Endothelial cell (in vitro differentiated cells): ENCODE results near the gene TOR1AIP1. TPM values are rescaled to one million over a fixed set of nuclear protein-coding genes. Genes with fewer than 3 reads are reported as not detected.

Source experiments
- DNase-seq: peaks from one replicate; pipeline ENCODE4 v3.0.0; 2021; ENCODE audit warnings: low spot score
- H3K27ac Mint-ChIP-seq: one replicate; pipeline ENCODE4 v1.8.0; 2021; ENCODE audit warnings: mixed read lengths, inconsistent platforms; ENCODE audit not compliant: unreplicated experiment
- H3K27me3 Mint-ChIP-seq: one replicate; pipeline ENCODE4 v1.8.0; 2021; ENCODE audit warnings: mild to moderate bottlenecking, moderate library complexity, mixed read lengths, inconsistent platforms; ENCODE audit not compliant: unreplicated experiment
- H3K36me3 Mint-ChIP-seq: one replicate; pipeline ENCODE4 v1.8.0; 2021; ENCODE audit warnings: mild to moderate bottlenecking, low read depth, mixed read lengths, inconsistent platforms; ENCODE audit not compliant: unreplicated experiment
- H3K4me1 Mint-ChIP-seq: one replicate; pipeline ENCODE4 v1.8.0; 2021; ENCODE audit warnings: mild to moderate bottlenecking, mixed read lengths, inconsistent platforms; ENCODE audit not compliant: unreplicated experiment
- H3K4me3 Mint-ChIP-seq: one replicate; pipeline ENCODE4 v1.8.0; 2021; ENCODE audit warnings: mild to moderate bottlenecking, mixed read lengths, inconsistent platforms; ENCODE audit not compliant: unreplicated experiment
- H3K9me3 Mint-ChIP-seq: one replicate; pipeline ENCODE4 v1.8.0; 2021; ENCODE audit warnings: mixed read lengths, inconsistent platforms; ENCODE audit not compliant: unreplicated experiment
- total RNA-seq: library from RNA; stranded (reverse); fragmentation: NEBNext Ultra II Directional; extraction: Animal tissue kit (Norgen Biotek cat#: 25700); gene quantifications from one replicate; pipeline ENCODE4 v1.2.1, GENCODE V29; 2021; ENCODE audit not compliant: unreplicated experiment
- TF ChIP-seq, protein P1 (sequence below): fragments of 200-600 bp; sonication (generic); IDR thresholded peaks from one replicate; pipeline ENCODE4 v1.5.0; 2021; ENCODE audit warnings: antibody characterized with exemption; ENCODE audit not compliant: unreplicated experiment

The TOR1AIP1 gene
- total RNA-seq, 1 donor from 2014 or later: 31.0 TPM

DNA sequence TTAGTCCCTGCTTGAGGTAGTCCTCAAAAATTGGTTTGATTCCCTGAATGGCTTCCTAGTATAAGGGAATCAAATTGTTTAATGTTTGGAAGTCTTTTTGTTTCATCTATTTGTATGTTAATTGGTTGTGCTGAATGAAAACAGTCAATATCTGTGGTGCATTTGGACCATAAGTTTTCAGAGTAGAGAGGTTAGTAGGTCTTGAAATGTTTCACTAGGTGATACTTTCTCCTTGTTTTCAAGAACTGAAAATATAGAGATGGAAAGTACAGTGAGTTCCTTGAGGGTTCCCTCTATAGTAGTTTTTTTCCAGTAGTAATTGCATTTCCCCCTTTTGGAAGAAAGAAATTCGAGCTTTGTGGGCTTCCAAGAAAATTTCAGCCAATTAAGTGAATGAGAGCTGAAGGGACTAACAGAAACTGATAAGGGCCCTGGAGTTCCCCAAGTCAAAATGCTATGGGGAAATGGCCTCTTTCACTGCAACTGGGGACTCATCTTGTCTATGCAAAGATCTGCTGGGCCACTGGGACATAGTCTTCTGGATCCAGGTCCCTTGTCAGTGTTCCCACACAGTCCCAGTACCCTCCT is 53.9 kb downstream of the TOR1AIP1 start:
- Mint-ChIP-seq H3K4me1 (no peaks in the 10 kb centered on the region), H3K36me3 (no peaks in the 10 kb centered on the region), H3K4me3 (no peak overlapping the region), H3K9me3 (no peaks in the 10 kb centered on the region), H3K27ac (no peak overlapping the region), H3K27me3 (no peaks in the 10 kb centered on the region)
- TF ChIP-seq, protein P1, sequence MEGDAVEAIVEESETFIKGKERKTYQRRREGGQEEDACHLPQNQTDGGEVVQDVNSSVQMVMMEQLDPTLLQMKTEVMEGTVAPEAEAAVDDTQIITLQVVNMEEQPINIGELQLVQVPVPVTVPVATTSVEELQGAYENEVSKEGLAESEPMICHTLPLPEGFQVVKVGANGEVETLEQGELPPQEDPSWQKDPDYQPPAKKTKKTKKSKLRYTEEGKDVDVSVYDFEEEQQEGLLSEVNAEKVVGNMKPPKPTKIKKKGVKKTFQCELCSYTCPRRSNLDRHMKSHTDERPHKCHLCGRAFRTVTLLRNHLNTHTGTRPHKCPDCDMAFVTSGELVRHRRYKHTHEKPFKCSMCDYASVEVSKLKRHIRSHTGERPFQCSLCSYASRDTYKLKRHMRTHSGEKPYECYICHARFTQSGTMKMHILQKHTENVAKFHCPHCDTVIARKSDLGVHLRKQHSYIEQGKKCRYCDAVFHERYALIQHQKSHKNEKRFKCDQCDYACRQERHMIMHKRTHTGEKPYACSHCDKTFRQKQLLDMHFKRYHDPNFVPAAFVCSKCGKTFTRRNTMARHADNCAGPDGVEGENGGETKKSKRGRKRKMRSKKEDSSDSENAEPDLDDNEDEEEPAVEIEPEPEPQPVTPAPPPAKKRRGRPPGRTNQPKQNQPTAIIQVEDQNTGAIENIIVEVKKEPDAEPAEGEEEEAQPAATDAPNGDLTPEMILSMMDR: no peak
- DNase-seq: no peak

DNA sequence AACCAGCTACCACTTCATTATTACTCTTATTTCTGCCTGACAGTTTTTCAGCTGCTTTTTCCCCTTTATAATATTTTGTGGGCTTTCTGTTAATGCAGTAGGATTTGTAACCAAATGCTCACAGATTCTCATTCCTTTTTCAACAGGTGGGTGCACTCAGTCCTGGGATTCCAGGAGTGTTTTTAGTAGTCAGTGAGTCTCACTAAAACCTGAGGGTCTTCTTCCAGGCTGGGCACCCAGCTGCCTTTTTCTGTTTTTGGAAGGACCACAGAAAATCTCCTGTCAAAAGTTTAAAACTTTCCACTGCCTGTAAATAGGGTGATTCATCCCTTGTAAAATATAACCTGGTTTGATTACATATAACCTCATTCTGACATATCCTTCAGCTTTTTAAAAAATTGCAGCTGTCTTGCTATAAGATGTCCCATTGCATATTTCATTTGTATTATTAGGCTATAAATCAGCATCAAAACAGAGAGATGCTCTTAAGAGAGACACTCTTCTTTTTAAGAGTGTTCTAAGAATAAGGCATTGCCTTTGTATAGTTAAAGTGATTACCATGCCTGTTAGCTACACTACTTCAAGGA is 55.7 kb downstream of the TOR1AIP1 start:
- Mint-ChIP-seq H3K27me3 (no peaks in the 10 kb centered on the region), H3K4me1 (no peaks in the 10 kb centered on the region), H3K9me3 (no peaks in the 10 kb centered on the region), H3K4me3 (no peak overlapping the region), H3K27ac (no peak overlapping the region), H3K36me3 (no peaks in the 10 kb centered on the region)
- TF ChIP-seq, protein P1: no peak
- no peak for DNase-seq

DNA sequence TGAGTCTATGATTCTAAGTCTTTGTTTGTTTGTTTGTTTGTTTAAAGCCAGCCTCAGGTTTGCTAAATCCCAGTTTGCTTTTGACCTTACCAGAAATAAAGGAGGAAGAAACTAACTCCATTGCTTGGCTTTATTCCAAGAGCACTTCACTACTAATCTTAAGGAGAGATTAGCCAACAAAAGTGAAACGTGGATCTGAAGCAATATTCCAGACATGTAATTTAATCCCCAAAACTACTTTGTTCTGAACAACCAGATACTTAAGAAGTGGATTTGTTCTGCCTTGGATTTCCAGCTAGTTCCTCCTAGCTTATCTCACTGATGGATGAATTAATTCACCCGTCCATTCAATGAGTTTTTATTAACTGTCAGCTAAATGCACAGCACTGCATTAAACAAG is 56.7 kb downstream of the TOR1AIP1 start:
- Mint-ChIP-seq H3K4me3 (no peak overlapping the region), H3K27ac (no peak overlapping the region), H3K36me3 (no peaks in the 10 kb centered on the region), H3K4me1 (no peaks in the 10 kb centered on the region), H3K27me3 (no peaks in the 10 kb centered on the region), H3K9me3 (no peaks in the 10 kb centered on the region)
- TF ChIP-seq, protein P1: no peak
- no peak for DNase-seq

DNA sequence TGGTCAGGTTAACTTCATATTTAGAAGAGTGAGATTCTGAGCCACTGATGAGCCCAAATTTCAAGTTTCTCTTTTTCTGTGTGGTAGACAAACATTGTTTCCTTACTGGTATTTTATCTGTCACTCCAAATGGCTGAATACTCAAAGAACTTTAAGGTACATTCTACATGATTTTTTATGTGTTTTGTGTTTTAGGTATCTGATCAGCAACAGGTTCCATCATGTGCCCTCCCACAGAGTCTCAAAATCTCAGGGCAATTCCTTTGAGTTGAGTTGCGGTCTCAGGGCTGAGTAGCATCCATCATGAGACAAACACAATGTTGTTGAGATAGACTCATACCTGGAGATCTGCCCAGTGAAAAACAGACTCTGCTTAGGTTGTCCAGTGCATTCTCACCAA is 57.9 kb downstream of the TOR1AIP1 start:
- H3K27ac Mint-ChIP-seq: no peak overlapping the region
- DNase-seq: no peak
- H3K9me3 Mint-ChIP-seq: no peaks in the 10 kb centered on the region
- no peaks in the 10 kb centered on the region for H3K4me1 Mint-ChIP-seq
- TF ChIP-seq, protein P1: no peak
- H3K4me3 Mint-ChIP-seq: no peak overlapping the region
- no peaks in the 10 kb centered on the region for H3K27me3 Mint-ChIP-seq
- H3K36me3 Mint-ChIP-seq: no peaks in the 10 kb centered on the region

DNA sequence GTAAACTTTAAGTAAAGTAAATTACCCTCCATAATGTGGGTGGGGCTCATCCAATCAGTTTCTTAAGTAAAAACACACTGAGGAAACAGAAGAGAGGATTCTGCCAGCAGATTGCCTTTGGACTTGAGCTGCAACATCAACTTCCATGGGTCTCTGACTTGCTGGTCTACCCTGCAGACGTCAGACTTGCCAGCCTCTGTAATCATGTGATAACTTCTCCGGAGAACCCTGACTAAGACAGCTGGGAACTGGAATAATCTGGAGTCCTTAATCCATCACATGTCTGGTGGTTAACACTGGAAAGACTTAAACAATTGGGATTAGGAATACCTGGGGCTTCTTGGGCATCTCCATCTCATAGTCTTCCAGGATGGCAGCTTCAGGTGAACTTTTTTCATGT is 59.4 kb downstream of the TOR1AIP1 start:
- Mint-ChIP-seq H3K27me3 (no peaks in the 10 kb centered on the region), H3K27ac (no peak overlapping the region), H3K4me1 (no peaks in the 10 kb centered on the region), H3K36me3 (no peaks in the 10 kb centered on the region), H3K9me3 (no peaks in the 10 kb centered on the region), H3K4me3 (no peak overlapping the region)
- DNase-seq: no peak
- TF ChIP-seq, protein P1: no peak
